SK-N-MC (cell line): ENCODE results near the gene MDM4.

Experiments
- EZH2 ChIP-seq: fragments of 200-600 bp; sonication (generic); IDR thresholded peaks from one replicate; pipeline ENCODE4 v1.6.1; 2017; ENCODE audit warnings: antibody characterized with exemption
- FOXP2 ChIP-seq: optimal IDR thresholded peaks from 2 replicates; pipeline ENCODE3; 2011; ENCODE audit warnings: mild to moderate bottlenecking, moderate library complexity; ENCODE audit not compliant: insufficient read depth; ENCODE audit errors: extremely low read length, control extremely low read depth

DNA sequence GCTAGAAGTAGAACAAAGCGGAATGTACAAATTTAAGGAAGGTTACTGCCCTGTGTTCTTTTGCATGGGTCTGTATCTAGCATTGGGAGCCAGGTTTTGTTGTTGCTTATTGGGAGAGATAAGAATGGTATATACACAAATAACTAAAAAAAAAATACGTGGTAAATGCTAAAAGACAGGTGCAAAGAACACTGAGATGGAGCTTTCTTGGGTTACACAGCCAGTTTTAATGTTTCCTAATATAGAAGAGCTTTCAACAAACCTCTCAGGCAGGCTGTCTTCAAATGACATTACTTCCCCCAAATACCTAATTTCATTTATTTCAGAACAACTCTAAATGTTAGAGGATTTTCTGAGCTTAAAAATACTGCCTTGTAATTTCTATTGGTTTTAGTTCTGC, 1.4 kb upstream of the MDM4 start:
- TF ChIP-seq EZH2, result no peak
- TF ChIP-seq FOXP2, result no peak
